ENCODE data around the gene SVOPL. TPM values are rescaled to one million over a fixed set of nuclear protein-coding genes. Genes with fewer than 3 reads are reported as not detected.

Gene SVOPL
- total and polyA plus RNA-seq, 10 of the 15 experiments (the other 5 are each of a cell fraction or from before 2014, with no cell fraction given), result 0.15 TPM; not detected in 9

GRCh38 chr7:138608275-138608674, 92.9 kb downstream of the SVOPL start (continued):
- TF ChIP-seq MEF2A (IDR thresholded peaks at IDR 0.05; ENCODE audit: insufficient read depth, low read depth, low read length), result peak; percentile 73
- 0 out of 2 replicates have a peak, but pooled peaks have one; percentile 33 for TF ChIP-seq IRF4 (IDR thresholded peaks at IDR 0.05; ENCODE audit: low read depth, low read length)

GRCh38 chr7:138607216-138608126, 93.7 kb downstream of the SVOPL start:
- BruUV-seq (replicated peaks), result no TSS peak
- FAIRE-seq (no peak), DNase-seq (ENCODE audit: low read depth, low spot score) (no peak), ATAC-seq (no peak)
- ChIA-PET POLR2A (no interaction called here), CTCF (interaction anchor here (0.7 to 0.9 kb wide), 2 partner anchors 64 to 446 kb away, joined by 3 to 4 read pairs; no protein-coding TSS in a partner anchor), SMC1A (ENCODE audit: uncharacterized antibody, unreplicated experiment) (interaction anchor here (1.1 kb wide), 1 partner anchor 140 kb away, joined by 4 read pairs; no protein-coding TSS in a partner anchor), RAD21 (ENCODE audit: unreplicated experiment) (no interaction called here)
- whole genome bisulfite sequencing (ENCODE audit: insufficient coverage, insufficient replicate concordance, low lambda C conversion rate, missing lambda C conversion rate), result 66% methylated on average over 11 of the region's 11 CpGs
- Histone ChIP-seq H3K36me3 (ENCODE audit: control insufficient read depth in 2 of 2, insufficient read depth in 2 of 2, low read length in 1 of 2) (no peaks in the 10 kb centered on the region), H3K4me3 (no peak overlapping the region), H3K79me2 (ENCODE audit: control insufficient read depth, insufficient read depth, low read length) (no peaks in the 10 kb centered on the region), H3K9ac (ENCODE audit: control insufficient read depth, insufficient read depth, low read length) (no peak overlapping the region), H3K27ac (ENCODE audit: control insufficient read depth, insufficient read depth) (no peak overlapping the region), H3K27me3 (replicated peaks in 1 of 2; ENCODE audit: control insufficient read depth in 2 of 2, insufficient read depth in 2 of 2, low read length in 1 of 2) (no peaks in the 10 kb centered on the region), H3K4me2 (ENCODE audit: control insufficient read depth, insufficient read depth) (no peak overlapping the region), H3K4me1 (ENCODE audit: control insufficient read depth, insufficient read depth, low read length) (no peaks in the 10 kb centered on the region), H4K20me1 (ENCODE audit: control insufficient read depth, insufficient read depth) (no peaks in the 10 kb centered on the region), H2AFZ (ENCODE audit: control insufficient read depth, low read depth, low read length) (no peak overlapping the region), H3K9me3 (replicated peaks; ENCODE audit: control insufficient read depth, insufficient read depth, low read length) (no peaks in the 10 kb centered on the region)
- in situ Hi-C loops (cut with MboI), result no loop called here
- TF ChIP-seq BMI1 (IDR thresholded peaks at IDR 0.05; ENCODE audit: borderline replicate concordance) (no peak), SMC3 (IDR thresholded peaks at IDR 0.05; ENCODE audit: borderline replicate concordance, low read length) (no peak), ASH2L (IDR thresholded peaks at IDR 0.05; ENCODE audit: borderline replicate concordance, low read depth) (no peak), TCF3 (IDR thresholded peaks at IDR 0.05; ENCODE audit: borderline replicate concordance, insufficient read depth, low read depth, low read length) (no peak), NRF1 (conservative IDR thresholded peaks at IDR 0.05; ENCODE audit: low read depth, low read length) (no peak), ZBTB11 (CRISPR knock-in tag; IDR thresholded peaks at IDR 0.05) (no peak), NFYB (IDR thresholded peaks at IDR 0.05; ENCODE audit: insufficient read depth, low read depth, low read length) (no peak), SMAD5 (IDR thresholded peaks at IDR 0.05; ENCODE audit: low read depth) (no peak), WRNIP1 (IDR thresholded peaks at IDR 0.05; ENCODE audit: borderline replicate concordance, low read depth, low read length) (no peak), ZBED1 (IDR thresholded peaks at IDR 0.05; ENCODE audit: borderline replicate concordance) (no peak), MAX (IDR thresholded peaks at IDR 0.05; ENCODE audit: low read depth, low read length) (no peak), E2F4 (IDR thresholded peaks at IDR 0.05; ENCODE audit: low read depth, low read length) (no peak)
- intact Hi-C loops (cut with micrococcal nuclease; ENCODE audit: unreplicated experiment), result no loop called here
